Measurements from ENCODE around the gene ARMC12.
"Not testable (repeated sequence)": the region's sequence is repeated elsewhere in the genome, so short reads cannot be mapped to it uniquely, and the experiment has no call there.

ARMC12 gene

DNA sequence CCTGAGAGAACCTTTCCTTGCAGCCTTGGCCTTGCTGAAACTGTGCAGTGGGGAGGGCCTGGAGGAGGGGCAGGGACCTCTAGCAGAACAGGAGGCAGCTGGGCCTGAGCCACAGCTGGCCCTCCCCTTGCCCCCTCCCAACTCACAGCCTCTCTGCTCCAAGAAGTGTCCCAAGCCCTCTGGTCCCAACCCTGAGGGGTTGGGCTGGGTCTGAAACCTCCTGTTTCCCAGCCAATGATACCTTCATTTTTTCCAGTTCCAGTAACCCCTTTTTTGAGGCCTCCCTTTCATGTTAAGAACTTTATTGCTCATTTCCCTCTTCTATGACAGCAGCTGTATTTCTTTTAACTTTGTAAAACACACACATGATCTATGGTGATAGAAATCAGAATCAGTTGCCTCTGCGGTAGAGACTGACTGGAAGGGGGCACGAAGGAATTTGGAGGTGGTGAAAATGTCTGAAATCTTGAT is 17.9 kb upstream of the ARMC12 start:
- no peak for DNase-seq

DNA sequence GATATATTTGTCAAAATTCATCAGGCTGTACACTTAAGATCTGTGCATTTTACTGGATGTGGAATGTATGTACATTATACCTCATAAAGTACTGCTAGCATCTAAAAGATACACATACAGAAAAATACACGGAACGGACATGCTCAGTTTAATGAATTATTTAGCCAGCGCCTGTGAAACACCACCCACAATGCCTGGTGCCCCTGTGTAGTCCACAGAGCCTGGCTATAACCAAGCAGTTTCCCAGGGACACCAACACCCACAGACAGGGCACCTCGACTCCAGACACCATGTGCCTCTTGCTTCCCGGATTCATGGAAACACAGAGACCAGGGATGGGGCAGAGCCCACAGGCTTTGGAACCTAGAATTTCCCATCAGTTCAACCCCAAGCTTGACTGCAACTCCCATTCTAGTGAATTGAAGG is 17.4 kb upstream of the ARMC12 start:
- DNase-seq, result no peak

DNA sequence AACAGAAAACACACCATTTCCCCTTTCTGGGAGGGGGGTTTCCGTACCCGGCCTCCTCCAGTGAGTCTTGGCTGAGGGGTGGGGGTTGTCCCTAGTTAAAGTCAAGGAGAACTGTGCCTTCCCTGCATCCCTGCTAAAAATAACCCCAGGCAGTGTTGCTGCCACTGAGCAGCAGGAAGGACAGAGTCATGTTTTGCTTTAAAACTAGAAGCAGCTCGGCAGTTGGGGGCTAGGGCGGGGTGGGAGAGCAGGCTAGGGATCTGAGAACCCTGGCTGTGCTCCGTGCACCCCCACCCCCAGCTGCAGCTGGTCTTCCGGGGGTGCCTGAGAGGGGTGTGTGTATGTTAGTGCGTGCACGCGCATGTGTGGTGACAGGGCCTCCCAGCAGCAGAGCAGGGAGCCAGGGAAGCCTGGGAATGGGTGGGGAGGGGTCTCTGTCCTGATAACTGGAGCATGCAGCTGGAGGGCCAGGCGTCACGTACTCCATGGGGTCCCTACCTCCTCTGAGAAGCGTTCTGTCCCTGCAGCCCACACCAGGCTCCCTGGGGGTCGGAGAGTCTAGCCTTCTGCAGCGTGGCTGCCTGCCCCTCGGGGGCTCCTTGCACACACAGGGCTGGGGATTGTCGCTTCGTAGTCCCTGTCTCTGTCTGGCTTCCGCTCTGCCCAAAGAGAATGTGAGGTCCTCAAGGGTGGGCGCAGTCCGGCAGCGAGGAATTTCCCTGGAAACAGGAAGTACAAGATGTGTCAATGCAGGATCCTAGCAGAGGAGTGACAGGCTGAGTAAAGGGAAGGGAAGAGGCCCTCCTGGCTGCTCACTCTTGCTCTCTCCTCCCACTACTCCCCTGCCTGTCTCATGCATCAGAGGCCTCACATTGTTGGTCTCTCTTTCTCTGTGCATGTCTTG is 16.8 kb upstream of the ARMC12 start:
- DNase-seq, result no peak

DNA sequence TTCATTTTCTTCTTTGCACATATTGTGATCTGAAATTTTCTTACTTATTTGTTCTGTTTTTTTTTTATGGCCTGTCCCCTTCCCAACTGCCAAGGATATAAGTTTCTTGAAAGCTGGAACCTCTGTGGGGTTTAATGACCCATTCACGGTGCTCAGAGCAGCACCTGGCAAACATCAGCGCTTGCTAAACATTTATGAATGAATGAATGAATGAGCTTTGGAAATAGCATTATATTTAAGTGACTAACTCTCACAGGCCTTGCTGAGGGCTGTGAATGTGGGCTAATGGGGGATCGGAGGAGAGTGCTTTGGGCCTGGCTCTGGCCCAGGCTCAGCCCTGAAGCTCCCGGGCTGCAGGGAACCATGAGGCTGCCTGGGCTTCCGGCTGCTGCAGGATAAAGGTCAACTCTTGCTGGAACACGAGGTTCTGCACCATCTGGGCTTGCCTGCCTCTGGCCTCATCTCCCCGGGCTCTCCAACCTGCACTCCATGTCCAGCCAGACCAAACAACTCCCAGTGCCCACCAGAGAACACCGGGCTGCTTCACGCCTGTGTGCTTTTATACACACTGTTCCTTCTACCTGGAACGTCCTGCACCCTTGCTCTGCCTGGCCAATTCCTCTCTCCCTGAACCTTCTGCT is 14.6 kb upstream of the ARMC12 start:
- no peak for DNase-seq

DNA sequence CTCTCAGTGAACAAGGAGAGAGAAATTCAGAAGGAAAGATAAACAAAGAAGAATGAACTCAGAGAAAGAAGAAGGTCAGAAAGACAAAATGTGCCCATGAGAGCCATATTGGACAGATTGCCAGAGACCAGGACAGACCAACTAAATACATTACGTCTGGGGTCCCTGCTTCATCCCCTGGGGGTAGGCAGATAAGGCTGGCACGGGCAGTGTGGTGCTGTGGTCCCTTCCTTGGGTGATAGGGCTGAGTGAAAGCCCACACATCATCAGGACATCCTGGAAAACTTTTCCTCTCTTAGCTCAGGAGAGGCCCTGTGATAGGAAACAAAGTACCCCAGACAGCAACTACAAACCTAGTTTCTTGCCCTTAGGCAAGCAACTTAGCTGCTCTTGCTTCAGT is 13.2 kb upstream of the ARMC12 start:
- DNase-seq, result no peak

DNA sequence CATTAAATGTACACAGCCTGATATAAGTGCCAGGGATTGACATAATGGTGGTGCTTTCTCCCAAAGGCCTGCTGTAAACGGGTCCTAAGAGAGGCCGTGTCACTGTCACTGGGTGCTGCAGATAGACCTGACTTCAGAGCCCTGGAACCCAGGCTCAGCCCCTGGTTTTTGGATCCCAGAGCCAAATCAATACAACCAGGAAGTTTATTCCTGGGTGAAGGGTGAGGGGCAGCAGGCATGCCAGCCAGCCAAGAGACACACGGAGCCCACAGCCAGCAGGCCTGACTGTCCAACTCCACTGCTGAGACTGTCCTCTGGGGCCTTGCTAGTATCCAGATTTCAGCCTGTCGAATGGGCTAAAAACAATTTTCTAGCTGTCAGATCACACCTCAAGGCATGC is 12.8 kb upstream of the ARMC12 start:
- no peak for DNase-seq

DNA sequence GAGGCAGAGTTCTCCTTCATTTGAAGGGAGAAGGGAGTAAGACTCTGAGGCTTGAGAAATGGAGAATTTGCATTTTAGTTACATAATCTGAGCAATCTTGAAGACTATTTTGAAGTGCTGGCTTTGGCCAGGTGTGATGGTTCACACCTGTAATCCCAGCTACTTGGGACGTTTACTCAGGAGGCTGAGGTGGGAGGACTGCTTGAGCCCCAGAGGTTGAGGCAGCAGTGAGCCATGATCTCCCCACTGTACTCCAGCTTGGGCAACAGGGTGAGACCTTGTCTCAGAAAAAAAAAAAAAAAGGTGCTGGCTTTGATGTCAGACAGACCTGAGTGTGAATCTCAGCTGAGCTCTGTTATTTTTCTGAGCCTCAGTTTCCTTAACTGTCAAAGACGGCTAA is 12.4 kb upstream of the ARMC12 start:
- no peak for DNase-seq

DNA sequence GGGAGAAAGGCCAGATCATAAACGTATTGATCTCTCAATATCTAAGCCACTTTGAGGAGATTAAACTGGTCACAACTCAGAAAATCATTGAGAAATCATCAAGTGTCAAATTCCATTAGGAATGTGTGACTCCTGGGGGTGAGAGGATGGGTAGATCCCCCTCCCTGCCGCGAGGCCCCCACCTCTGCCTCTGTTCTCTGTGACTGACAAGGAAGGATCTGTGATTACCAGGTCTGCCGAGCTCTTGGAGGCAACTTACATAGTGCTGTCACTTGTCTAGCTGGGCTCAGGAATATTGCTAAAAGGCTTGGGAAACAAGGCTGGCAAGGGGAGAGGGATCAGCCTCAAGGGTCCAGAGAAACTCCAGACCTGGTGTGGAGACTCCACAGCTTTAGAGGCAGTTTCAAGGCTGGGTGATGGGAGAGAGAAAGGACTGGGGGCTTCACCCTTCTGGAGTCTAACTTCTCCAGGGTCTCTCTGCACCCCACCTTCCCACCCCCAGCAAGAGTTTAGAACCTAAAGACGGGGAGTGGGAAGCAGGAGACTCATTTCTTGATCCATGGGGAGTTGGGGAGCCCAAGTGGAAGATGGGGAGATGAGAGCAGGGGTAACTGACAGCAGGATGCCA is 11.6 kb upstream of the ARMC12 start:
- DNase-seq, result no peak

DNA sequence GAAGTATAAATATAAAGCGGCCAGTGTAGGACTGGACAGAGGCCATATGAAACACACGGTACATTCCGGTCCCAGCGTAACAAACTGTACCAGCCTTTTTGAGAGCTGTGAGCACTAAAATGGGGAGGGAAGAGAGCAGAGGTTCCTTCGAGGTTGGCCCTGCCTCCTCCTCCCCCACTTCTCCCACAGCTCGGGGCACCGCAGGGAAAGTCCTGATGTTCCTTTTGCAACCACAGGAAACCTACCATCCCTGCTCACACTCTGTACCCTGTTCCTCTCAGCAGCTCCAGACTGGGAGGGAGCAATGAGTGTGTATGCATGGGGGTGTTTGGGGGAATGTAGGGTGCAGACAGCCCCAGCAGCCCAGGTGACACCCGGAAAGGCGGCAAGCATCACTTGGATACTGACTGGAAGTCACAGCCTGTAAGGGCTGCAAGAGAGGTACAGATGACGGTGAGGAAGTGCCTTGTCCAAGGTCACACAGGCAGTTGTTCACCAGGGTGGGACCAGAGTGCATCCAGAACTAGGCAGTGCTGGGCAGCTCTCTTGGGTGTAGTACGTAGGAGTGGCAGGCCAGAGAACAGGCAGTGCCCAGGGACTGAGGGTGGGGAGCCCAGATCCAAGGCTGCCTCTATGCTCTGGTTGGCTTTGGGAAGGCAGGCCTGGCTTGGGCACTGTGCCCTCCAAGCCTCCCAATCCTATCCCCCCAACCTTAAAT is 11.0 kb upstream of the ARMC12 start:
- no peak for DNase-seq

DNA sequence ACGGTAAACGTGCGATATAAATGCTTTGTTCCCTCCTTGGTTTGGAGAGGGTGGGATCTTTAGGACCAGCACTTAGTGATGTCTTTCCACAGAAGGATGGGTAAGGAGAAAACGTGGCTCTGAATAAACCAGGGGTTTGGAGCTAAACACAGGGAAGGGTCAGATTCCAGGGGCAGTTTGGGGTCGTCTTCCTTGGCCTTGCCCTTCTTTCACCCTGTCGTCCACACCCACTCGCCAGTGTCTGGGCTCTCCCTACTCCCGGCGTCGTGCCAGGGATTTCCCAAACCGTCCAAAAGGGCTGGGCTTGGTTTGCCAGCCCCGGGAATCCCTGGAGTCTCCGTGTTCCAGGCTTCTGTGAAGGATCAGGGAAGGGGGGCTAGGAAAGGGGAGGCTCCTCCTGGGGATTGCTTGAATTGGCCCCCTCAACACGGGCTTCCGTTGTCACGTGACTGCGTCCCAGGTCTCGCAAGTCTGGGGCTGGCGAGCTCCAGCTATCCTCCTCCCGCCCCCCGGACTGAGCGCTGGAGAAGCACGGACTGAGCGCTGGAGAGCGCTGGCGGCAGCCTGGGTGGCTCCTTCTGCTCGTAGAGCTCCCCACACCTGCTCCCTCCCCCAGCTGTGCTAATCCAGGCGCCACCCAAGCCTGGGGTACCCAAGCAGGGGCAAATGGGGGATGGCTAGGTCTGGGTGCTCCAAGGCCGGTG is 9.4 kb upstream of the ARMC12 start:
- DNase-seq, result no peak

DNA sequence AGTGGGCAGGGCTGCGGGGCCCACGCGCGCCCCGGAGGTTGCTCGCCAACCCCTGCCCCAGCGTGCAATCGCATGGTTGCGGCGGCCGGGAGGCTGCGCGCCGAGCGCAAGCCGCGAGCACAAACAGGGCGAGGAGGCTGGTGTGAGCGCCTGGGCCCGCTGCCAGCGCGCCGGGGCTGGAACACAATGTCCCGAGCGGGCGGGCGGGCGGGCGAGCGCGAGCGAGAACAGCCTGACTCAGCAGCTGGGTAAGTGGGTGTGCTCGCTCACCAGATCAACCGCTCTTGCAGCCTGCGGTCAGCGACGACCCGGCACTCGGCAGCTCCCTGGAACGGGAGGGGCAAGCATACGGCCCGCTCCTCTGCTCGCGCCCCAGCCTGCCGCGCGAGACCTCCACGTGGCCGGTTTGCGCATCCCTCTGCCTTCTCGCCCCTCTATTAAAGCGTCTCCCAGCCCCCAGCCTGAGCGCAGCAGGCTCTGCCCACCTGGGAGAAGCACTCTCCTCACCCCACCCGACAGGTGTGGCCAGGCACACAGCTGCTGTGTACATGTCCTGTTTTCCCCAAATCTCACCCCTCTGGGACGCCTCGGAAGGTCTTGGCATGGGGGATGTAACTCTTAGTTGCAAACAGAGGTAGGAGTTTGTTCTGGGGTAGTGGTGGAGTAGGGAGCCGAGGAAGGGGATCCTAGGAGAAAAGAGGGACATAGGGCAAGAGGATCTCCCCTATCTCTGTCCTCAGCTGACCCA is 8.7 kb upstream of the ARMC12 start:
- peak; percentile 35 for DNase-seq

DNA sequence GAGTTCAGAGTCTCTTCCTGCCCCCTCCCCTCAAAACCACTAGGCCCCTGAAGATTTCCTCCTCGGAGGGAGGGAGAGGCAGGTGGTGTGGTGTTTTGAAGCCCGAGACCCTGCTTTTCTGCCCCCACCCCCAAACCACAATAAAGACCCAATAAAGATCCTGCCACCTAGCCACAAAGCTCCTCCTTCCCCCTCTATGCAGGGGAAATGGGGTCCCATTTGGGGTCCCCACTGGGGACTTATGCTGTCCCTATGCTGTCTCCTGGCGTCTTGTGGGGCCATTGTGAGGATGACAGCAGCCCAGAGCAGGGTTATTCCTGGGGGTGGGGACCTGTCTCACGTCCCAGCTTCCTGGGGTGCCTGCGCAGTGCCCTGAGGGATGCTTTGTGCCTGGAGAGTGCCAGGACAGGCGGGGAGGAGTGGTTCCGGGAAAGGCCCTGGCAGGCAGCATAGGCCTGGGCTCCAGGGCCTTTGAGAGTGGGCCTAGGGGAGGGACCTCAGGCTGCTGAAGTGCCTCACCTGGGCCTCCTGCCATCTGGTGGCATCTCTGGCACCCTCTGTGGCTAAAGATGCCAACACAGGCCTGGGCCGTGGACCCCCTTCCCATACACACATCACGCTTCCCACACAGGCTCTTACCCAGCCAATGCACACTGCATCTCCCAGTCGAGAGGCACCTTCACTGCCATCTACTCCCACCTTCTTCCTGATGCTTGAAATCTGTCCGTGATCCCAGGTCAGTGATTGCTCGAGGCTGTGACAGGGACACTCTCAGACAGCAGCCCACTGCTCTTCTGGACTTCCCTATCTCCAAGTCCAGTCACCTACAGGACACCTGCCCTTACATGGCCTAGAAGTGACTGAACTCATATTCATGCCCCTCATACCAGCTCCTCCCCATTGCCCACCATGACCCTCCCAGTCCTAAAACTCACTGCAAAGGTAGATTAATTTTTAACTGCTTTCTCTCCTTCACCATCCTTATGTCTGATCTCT is 7.9 kb upstream of the ARMC12 start:
- DNase-seq, result no peak

DNA sequence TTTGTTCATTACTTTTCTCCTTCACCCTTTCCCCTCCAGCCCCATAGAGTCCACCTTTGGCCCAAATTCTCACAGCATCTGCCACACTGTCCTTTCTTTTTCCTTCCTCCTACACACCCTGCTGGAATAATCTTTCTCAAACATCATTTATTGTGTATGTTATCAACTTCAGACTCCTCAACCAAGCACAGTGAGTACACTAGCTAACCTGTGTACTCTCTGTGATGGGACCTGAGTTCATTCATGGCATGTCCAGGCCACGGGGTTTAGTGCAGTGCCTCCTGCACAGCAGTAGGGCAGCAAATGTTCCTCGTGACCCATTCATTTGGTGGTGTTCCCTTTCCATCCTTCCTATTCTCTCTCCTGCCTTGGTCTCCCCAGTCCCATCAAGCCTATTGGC is 7.1 kb upstream of the ARMC12 start:
- no peak for DNase-seq

DNA sequence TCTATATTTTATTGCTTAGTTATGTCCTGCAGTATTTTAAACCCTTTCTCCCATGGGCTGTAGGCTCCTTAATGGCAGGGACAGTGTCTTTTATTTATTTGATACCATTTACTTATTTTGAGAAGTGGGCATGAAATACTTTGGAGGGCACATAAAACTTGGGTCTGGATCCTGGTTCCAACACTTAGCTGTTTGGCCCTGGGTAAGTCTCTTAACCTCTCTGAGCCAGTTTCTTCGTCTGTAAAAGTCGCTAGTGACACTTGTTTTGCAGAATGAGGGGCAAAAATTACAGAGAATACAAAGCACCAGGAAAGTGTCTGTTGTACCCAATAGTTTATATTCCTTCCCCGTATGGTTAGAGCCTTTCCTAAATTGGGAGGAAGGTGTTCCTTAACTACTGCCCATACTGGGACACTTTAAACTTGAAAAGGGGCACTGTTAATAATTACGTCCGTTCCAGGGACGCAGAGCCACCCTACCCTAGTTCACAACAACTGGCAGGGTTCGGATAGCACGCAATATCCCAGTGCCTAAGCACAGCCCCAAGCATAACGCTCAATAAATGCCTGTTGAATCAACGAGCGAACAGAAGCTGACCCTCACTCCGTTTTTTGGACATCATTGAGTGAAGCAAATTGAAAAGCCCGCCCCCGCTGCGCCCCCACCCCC is 6.0 kb upstream of the ARMC12 start:
- DNase-seq, result no peak

DNA sequence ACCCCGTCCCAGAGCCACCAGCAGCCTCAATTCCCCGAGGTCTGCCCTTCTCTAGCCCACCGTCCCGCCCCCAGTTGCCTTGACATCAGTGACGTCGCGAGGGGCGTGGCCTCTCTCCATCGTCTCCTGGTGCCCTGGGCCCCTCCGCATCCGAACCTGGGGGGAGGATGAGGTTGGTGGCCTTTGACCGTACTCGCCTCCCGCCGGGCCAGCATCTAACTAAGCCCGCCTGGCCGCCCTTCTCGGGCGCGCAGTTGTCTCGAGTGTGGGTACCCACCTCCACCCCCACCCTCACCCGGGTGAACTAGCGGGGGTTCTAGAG is 5.5 kb upstream of the ARMC12 start:
- DNase-seq, result peak; percentile 19

DNA sequence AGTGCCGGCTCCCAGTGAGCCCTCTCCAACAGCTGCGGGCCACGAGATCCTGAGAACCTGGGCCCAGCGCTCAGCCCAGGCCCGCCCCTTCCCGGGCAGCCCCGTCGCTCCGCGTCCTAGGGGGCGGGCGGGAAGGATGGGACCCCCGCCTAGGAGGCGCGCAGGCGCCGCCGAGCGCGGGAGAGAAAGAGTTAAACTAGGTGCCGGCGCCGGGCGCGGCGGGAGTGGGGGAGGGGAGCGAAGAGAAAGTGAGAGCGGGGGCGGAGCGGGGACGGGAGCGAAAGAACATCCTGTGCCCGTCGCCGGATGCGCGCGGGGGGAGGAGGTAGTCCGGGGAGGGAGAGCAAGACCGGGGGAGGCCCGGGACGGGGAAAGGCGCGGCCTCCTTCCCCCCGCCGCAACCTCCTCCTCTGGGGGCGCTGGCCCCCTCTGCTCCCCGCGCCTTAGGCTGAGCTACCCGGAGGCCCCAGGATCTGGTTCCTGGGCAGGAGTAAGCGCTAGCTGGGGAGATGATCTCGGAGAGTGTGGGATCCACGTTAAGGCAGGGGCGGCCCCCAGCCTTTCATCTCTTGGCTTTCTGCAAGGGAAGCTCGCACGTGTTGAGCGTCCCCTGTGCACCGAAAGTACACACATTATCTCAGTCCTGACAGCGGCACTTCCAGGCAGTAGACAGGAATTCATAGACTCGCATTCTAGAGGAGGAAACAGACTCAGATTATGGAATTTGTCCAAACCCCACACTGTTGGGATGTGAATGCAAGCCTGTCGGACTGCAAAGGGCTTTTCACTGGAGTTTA is 4.9 kb upstream of the ARMC12 start:
- DNase-seq, result no peak

DNA sequence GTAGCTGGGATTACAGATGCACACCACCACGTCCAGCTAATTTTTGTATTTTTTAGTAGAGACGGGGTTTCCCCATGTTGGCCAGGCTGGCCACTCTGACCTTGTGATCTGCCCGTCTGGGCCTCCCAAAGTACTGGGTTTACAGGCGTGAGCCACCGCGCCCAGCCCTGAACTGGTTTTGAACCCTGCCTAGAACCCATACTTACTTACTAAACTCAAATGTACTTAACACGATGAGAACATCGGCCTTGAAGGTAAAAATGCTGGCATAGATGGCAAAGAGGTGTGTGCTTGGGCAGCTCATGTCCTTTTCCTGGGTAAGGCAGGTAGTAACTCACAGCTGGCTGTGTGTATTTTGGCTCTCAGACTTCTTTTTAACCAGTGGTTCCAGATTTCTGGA is 3.2 kb upstream of the ARMC12 start:
- DNase-seq, result no peak

DNA sequence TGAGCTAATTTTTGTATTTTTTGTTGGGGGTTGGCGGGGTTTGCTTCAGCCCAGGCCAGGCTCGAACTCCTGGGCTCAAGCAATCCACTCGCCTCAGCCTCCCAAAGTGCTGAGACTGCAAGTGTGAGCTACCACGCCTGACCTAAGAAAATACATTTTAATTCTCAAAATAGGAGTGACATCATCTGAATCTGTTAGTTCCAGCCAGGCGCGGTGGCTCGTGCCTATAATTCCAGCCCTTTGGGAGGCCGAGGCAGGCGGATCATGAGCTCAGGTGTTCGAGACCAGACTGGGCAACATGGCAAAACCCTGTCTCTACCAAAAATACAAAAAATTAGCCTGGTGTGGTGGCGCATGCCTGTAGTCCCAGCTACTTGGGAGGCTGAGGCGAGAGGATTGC is 2.5 kb upstream of the ARMC12 start:
- not testable (repeated sequence) for DNase-seq

DNA sequence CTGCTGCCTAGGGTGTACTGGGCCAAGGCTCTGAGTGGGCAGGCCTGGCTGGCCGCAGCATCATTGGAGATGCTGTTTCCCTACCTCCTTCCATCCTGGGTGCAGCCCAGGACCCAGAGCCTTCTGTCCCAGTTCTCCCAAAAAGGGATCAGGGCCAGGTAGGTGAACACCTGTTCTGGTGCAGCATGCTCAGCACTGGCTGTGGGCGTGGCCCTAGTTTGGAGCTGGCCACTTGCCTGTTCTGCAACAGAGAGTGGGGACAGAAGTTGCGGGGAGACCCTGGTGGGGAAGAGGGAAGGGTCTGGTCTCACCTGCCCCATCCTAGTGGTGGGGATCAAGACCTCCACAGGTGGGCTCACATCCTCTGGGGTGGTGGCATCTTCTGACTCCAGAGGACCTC is 1.4 kb upstream of the ARMC12 start:
- DNase-seq, result no peak

Measured in NCI-H2107 (cell line).